GM18511 (cell line): ENCODE measurements around the gene VTI1A.
"Not testable (repeated sequence)": the region's sequence is repeated elsewhere in the genome, so short reads cannot be mapped to it uniquely, and the experiment has no call there.

Experiments used
- ATAC-seq: cut with Tn5 transposase; IDR thresholded peaks from one replicate; pipeline ENCODE4 v1.9.1; 2021; ENCODE audit warnings: mild to moderate bottlenecking, moderate library complexity; ENCODE audit not compliant: unreplicated experiment

VTI1A gene

GRCh38 chr10:112536663-112537062, 89.6 kb downstream of the VTI1A start:
- no peak for ATAC-seq

GRCh38 chr10:112538168-112538567, 91.2 kb downstream of the VTI1A start:
- no peak for ATAC-seq

GRCh38 chr10:112539340-112539739, 92.3 kb downstream of the VTI1A start:
- no peak for ATAC-seq

GRCh38 chr10:112542823-112543222, 95.8 kb downstream of the VTI1A start:
- not testable (repeated sequence) for ATAC-seq

GRCh38 chr10:112546474-112546873, 99.5 kb downstream of the VTI1A start:
- peak; percentile 63 for ATAC-seq

GRCh38 chr10:112548535-112549276, 101.7 kb downstream of the VTI1A start:
- ATAC-seq, result no peak

- no peak for ATAC-seq
Measured at GRCh38 chr10:112552593-112553110, 105.6 kb downstream of the VTI1A start.

GRCh38 chr10:112553315-112553714, 106.3 kb downstream of the VTI1A start:
- no peak for ATAC-seq

GRCh38 chr10:112554263-112554662, 107.2 kb downstream of the VTI1A start:
- no peak for ATAC-seq

- ATAC-seq, result no peak
Measured at GRCh38 chr10:112557197-112557596, 110.2 kb downstream of the VTI1A start.

GRCh38 chr10:112558476-112559142, 111.6 kb downstream of the VTI1A start:
- ATAC-seq, result no peak

- no peak for ATAC-seq
Measured at GRCh38 chr10:112559349-112559748, 112.3 kb downstream of the VTI1A start.

GRCh38 chr10:112562122-112562521, 115.1 kb downstream of the VTI1A start:
- ATAC-seq, result no peak

GRCh38 chr10:112562809-112563663, 116.0 kb downstream of the VTI1A start:
- ATAC-seq, result no peak

GRCh38 chr10:112564337-112564736, 117.3 kb downstream of the VTI1A start:
- ATAC-seq, result no peak

- no peak for ATAC-seq
Measured at GRCh38 chr10:112565434-112566053, 118.5 kb downstream of the VTI1A start.

GRCh38 chr10:112570585-112570984, 123.6 kb downstream of the VTI1A start:
- ATAC-seq, result no peak

- no peak for ATAC-seq
Measured at GRCh38 chr10:112579578-112579977, 132.6 kb downstream of the VTI1A start.

- no peak for ATAC-seq
Measured at GRCh38 chr10:112580267-112580666, 133.3 kb downstream of the VTI1A start.

GRCh38 chr10:112581921-112582320, 134.9 kb downstream of the VTI1A start:
- no peak for ATAC-seq
